ENCODE results near the gene NEURL1B. TPM values are rescaled to one million over a fixed set of nuclear protein-coding genes. Genes with fewer than 3 reads are reported as not detected.

NEURL1B gene
- total and polyA plus RNA-seq, 4 donors: 1.5 to 10.0 (median 5.5) TPM

- TF ChIP-seq JUND (IDR thresholded peaks at IDR 0.05) (no peak), YY1 (IDR thresholded peaks at IDR 0.05) (no peak), HNF4A (conservative IDR thresholded peaks at IDR 0.05) (no peak)
These were observed 4.4 kb downstream of the NEURL1B start (continued) for GRCh38 chr5:172645271-172646055.

GRCh38 chr5:172646716-172647285 is 5.7 kb downstream of the NEURL1B start:
- DNase-seq (ENCODE audit: low spot score): no peak
- H3K27me3 ChIP-seq (ENCODE audit: control insufficient read depth in 4 of 4, insufficient read depth in 4 of 4, low read length in 3 of 4): no peaks in the 10 kb centered on the region
- no peak overlapping the region for H3K9ac ChIP-seq (ENCODE audit: low read depth in 1 of 2, low read length in 2 of 2)
- peaks cover 0 to under 1% (median 0%) of the 10 kb centered on the region in 4 donors for H3K4me1 ChIP-seq (ENCODE audit: control insufficient read depth in 4 of 4, insufficient read depth in 4 of 4, low read length in 3 of 4)
- H3K9me3 ChIP-seq (ENCODE audit: control insufficient read depth in 4 of 4, low read length in 3 of 4): no peaks in the 10 kb centered on the region
- TF ChIP-seq JUND (IDR thresholded peaks at IDR 0.05) (no peak), MAX (IDR thresholded peaks at IDR 0.05) (no peak), ATF3 (IDR thresholded peaks at IDR 0.05) (no peak), RAD21 (IDR thresholded peaks at IDR 0.05) (peak in 1 of 2 donors; percentile 18), CTCF (IDR thresholded peaks at IDR 0.05; ENCODE audit: low read depth, low read length, missing input control) (peak; percentile 10)
- H3K4me3 ChIP-seq (ENCODE audit: low read depth in 1 of 3, low read length in 3 of 3): no peak overlapping the region
- 86% methylated on average over 10 of the region's 10 CpGs for WGBS
- no peaks in the 10 kb centered on the region for H3K36me3 ChIP-seq (ENCODE audit: control insufficient read depth in 4 of 4, insufficient read depth in 3 of 4, low read depth in 1 of 4, low read length in 3 of 4)
- peak overlapping the region; percentile 30 to 37 for H3K27ac ChIP-seq (ENCODE audit: low read depth in 1 of 2, low read length in 2 of 2)

GRCh38 chr5:172647352-172648012 is 6.4 kb downstream of the NEURL1B start:
- Histone ChIP-seq H3K4me1 (ENCODE audit: control insufficient read depth in 4 of 4, insufficient read depth in 4 of 4, low read length in 3 of 4) (no peaks in the 10 kb centered on the region), H3K36me3 (ENCODE audit: control insufficient read depth in 4 of 4, insufficient read depth in 3 of 4, low read depth in 1 of 4, low read length in 3 of 4) (no peaks in the 10 kb centered on the region), H3K9ac (ENCODE audit: low read depth in 1 of 2, low read length in 2 of 2) (no peak overlapping the region), H3K4me3 (ENCODE audit: low read depth in 1 of 3, low read length in 3 of 3) (no peak overlapping the region), H3K27me3 (ENCODE audit: control insufficient read depth in 4 of 4, insufficient read depth in 4 of 4, low read length in 3 of 4) (no peaks in the 10 kb centered on the region), H3K27ac (ENCODE audit: low read depth in 1 of 2, low read length in 2 of 2) (peak overlapping the region in 1 of 2 donors; percentile 30), H3K9me3 (ENCODE audit: control insufficient read depth in 4 of 4, low read length in 3 of 4) (no peaks in the 10 kb centered on the region)
- DNase-seq (ENCODE audit: low spot score): no peak
- WGBS: 84% methylated on average over 11 of the region's 11 CpGs
- TF ChIP-seq REST (IDR thresholded peaks at IDR 0.05): no peak
- TF ChIP-seq GABPA (IDR thresholded peaks at IDR 0.05 in 1 of 2, conservative IDR thresholded peaks at IDR 0.05 in 1 of 2): no peak
- no peak for TF ChIP-seq RXRA (IDR thresholded peaks at IDR 0.05)
- TF ChIP-seq HNF4G (IDR thresholded peaks at IDR 0.05): no peak
- no peak for TF ChIP-seq TAF1 (conservative IDR thresholded peaks at IDR 0.05)
- no peak for TF ChIP-seq ZBTB33 (IDR thresholded peaks at IDR 0.05)
- TF ChIP-seq SP1 (IDR thresholded peaks at IDR 0.05): no peak
- no peak for TF ChIP-seq HNF4A (conservative IDR thresholded peaks at IDR 0.05)
- no peak for TF ChIP-seq FOXA2 (IDR thresholded peaks at IDR 0.05)
- no peak for TF ChIP-seq NR2F2 (IDR thresholded peaks at IDR 0.05)
- no peak for TF ChIP-seq CTCF (IDR thresholded peaks at IDR 0.05; ENCODE audit: low read depth, low read length, missing input control)
- TF ChIP-seq YY1 (IDR thresholded peaks at IDR 0.05): no peak
- TF ChIP-seq JUND (IDR thresholded peaks at IDR 0.05): no peak
- no peak for TF ChIP-seq EGR1 (IDR thresholded peaks at IDR 0.05; ENCODE audit: low read depth in 2 of 2)
- TF ChIP-seq RAD21 (IDR thresholded peaks at IDR 0.05): no peak
- TF ChIP-seq MAX (IDR thresholded peaks at IDR 0.05): no peak
